Left forelimb (tissue), 1 donor: ENCODE results near the gene TLX2.

ENCODE experiments used
- DNase-seq: peaks from one replicate; pipeline ENCODE4 v3.0.0-alpha.2; 2018; ENCODE audit warnings: low spot score

Gene TLX2

DNA sequence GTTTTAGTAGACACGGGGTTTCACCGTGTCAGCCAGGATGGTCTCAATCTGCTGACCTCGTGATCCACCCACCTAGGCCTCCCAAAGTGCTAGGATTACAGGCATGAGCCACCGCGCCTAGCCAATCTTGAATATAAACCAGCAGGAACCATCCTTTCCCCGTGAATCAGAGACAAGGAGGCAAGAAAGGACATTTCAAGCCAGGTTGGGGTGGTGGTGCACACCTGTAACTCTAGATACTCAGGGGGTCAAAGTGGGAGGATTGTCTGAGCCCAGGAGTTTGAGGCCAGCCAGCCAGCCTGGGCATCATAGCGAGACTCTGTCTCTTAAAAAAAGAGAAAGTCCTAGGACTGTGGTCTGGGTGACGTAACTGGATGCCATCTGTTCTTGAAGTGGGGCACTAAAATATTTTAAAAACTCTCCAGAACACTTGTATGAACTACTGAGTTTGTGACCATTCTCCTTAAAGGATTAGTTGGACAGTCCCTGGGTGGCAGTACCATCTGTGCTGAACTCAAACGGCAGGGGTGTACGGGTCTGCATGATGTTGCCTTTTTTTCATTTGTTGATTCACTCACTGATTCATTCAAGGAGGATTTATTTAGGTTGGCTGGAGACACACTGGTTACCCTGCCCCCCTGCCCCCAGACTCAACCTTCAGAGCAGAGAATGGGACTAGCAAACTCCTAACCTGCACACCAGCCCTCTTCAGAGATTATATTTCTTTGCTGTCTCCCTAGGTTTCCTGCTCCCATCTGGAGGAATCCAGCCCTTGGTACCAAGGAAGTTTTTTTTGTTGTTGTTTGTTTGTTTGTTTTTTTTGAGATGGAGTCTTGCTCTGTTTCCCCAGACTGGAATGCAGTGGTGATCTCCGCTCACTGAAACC lies 2.9 kb upstream of the TLX2 start:
- no peak for DNase-seq

DNA sequence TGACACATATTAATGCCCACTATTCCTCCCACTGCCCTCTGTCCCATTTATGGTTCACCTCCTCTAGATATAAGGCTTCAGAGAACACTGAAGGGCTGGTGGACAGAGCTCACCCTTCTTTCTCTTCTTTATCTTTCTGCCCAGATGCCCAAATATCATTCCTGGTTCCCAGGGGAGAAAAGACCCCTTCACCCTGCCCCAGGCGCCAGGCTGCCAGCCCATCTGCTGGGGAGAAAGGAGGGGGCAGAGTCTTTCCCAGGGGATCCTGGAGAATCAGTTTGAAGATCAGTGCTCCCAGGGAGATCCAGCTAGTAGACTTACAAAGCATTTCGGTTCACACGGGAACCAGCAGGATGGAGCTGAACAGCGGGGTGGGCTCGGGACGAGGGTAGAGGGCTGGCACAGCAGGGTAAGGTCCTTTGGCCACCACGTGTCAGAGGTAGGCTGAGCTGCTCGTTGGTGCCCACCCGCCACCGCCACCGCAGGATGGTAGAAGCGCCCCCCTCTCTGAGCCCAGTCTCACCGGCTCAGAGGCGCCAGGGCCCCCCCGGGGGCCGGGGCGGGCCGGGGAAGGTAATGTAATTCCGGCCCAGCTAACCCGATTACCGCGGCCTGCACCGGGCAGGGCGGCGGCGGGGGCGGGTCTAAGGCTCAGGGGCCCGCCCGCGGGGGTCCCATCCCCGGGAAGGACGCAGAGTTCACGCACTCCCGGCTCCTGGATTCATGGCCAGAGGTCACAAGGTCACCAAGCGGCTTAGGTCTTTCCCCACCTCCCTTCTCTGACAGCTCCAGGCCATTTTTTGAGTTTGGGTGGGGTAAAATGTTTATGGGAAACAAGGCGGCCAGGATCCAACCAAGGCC lies 1.3 kb upstream of the TLX2 start:
- no peak for DNase-seq

GRCh38 chr2:74513605-74514367 lies 464 bp upstream of the TLX2 start:
- no peak for DNase-seq

DNA sequence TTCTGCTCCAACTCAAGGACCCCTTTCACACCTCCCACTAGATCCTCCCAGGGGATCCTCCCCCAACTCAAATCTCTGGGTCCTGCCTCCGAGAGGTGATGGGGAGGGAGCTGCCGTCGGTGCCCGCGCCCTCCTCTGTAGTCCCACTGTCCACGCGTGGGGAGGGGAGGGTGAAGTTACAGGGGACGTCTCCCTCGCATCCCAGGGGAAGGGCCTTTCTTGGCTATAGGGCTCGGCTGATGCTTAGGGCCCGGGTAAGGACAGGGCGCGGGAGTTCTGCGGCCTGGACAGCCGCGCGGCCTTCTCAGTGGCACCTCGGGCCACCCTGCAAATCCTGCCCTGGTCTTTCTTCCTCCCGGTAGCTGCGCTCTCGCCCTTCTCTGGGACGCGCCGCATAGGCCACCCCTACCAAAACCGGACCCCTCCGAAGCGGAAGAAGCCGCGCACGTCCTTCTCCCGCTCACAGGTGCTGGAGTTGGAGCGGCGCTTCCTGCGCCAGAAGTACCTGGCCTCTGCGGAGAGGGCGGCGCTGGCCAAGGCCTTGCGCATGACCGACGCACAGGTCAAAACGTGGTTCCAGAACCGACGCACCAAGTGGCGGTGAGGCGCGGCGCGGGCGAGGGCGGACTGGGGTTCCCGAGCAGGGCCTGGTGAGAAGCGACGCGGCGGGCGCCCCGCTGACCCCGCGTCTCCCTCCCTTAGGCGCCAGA lies 1.2 kb downstream of the TLX2 start:
- no peak for DNase-seq

DNA sequence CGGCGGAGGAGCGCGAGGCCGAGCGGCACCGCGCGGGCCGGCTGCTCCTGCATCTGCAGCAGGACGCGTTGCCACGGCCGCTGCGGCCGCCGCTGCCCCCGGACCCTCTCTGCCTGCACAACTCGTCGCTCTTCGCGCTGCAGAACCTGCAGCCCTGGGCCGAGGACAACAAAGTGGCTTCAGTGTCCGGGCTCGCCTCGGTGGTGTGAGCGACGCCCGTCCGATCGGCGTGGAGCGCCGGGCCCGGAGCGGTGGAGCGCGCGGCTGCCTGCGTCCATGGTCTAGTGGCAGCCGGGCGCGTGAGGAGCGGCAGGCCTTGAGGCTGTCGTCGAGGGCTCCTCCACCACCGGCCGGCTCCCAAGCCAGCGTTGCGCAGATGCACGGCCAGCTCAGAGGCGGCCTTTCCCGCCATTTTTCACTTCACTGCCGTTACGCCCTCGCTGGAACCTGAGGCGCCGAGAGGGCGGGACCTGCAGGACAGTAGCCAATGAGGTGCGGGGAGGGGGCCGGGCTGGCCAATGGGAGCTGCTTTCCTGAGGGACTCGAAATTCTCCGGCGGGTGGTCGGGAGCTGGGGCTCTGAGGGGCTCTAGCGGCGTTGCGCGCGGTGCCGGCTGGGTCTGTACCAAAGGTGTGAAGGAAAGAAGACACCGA lies 1.9 kb downstream of the TLX2 start:
- no peak for DNase-seq

- no peak for DNase-seq
Observed at GRCh38 chr2:74516650-74517049, 2.4 kb downstream of the TLX2 start.

DNA sequence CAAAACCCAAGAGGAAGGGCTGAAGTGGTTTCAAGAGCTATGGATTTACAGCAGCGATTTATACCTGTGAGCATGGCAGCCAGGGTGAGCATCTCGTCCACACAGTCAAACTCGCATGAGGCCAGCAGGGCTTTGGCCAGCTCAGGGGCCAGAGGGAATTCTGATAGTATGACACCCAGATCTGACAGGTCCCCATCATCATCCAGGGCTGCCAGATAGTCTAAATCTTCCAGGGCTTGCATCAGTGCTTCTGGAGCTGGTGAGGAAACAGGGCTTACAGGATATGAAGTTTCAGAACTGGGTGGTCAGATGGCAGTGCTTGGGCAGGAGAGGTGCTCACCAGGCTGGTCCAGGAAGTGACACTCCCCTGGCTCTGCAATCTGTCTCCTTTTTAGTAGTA lies 8.3 kb downstream of the TLX2 start:
- DNase-seq = no peak

DNA sequence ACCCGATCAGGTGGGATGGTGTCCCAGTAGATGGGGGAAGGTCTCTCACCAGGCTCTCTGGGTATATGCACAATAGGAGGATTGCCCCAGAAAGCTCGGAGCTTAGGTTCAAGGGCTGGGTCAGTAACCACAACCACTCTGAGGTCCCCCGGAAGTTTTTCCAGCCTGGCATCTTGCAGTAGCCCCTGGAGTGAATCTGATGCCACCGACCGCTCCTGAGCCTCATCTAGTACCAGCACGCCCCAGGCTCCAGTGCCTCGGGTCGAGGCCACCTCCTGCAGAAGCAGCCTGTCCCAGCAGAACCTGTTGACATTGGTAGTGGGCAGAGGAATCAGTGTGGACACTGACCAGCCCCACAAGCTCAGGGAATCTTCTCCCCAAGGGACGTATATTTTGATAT lies 9.8 kb downstream of the TLX2 start:
- DNase-seq = no peak

DNA sequence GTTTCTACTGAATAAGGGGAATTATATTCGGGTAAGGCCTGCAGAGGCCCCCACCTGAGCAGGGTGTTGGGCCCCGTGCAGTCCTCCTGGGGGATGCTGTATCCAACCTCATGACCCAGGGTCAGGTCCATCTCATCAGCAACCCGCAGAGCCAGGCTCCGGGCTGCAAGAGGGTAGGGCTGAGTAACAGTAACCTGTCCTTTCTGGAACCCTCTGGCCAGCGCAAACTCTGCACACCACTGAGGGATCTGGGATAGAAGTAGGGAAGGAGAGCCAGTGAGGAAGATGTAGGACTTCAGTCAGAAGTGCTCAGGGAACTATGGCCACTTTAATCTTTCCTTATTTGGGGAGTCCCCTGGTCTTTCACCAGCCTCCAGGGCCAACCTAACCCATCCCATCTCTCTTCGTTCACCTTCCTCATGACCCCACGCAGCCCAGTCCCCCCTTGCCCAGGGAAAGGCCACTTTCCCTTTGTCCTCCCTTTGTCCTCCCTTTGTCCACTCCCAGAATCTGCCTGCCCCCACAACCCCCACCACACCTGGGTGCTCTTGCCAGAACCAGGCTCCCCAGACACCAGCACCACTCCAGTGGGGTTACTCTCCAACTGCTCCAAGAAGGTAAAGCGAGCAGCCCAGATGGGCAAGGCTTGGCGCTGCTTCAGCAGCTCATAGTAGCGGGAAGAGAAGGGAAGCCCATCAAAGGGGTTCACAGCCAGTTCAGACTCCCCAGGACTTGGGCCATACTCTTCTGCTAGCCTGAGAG lies 10.9 kb downstream of the TLX2 start:
- no peak for DNase-seq

- no peak for DNase-seq
Observed at GRCh38 chr2:74525717-74526648, 11.7 kb downstream of the TLX2 start, which contains the start of gene DQX1. TSS of gene DQX1 (minus strand) at chr2:74526231. CDS start at chr2:74525729, 502 bp downstream.

- no peak for DNase-seq
Observed at GRCh38 chr2:74526649-74527230, 12.5 kb downstream of the TLX2 start.

GRCh38 chr2:74527741-74528140 lies 13.5 kb downstream of the TLX2 start:
- no peak for DNase-seq

GRCh38 chr2:74528600-74529356 lies 14.5 kb downstream of the TLX2 start:
- no peak for DNase-seq

DNA sequence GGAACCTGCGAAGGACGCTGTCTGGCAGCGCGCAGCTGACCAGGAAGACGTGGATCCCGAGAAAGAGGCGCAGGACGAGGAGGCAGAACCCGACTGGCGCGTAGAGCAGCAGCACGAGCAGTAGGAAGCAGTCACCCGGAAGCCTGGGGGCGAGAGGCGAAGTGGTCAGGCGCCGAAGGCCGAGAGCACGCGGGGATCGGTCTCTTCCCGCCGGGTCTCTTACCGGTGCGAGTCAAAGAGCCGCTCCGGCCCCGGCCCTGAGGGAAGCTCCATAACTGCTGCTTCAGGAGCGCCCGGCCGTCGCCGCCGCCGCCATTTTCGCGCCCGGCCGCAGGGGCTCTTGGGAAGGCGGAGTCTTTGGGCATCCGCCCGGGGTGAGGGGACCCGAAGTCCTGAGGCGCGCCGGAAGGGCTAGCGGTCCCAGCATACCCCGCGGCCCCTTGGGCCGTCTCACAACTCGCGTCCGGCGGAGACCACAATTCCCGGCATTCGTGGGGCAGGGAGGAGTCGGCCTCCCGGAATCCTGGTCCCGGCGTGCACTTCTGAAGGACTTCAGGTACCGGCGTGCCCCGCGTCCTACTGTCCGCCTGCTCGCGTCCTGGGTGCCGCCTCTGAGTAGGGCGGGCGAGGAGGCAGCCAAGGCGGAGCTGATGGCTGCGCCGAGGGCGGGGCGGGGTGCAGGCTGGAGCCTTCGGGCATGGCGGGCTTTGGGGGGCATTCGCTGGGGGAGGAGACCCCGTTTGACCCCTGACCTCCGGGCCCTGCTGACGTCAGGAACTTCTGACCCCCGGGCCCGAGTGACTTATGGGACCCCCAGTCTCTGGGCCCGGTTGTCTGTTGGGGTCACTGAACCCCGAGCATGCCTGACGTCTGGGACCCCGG lies 15.3 kb downstream of the TLX2 start, which contains the start of the genes AUP1 and HTRA2:
Gene AUP1 (minus strand): TSS at position 350 of the 882 bp plus-strand sequence. CDS start 77 bp downstream, at position 273.
Gene HTRA2 (plus strand): TSS at position 577 of the 882 bp plus-strand sequence. CDS start 74 bp downstream, at position 651.
- peak; percentile 98 for DNase-seq

GRCh38 chr2:74530239-74531187 lies 16.3 kb downstream of the TLX2 start:
- DNase-seq = no peak
